Testis (tissue), 3 donors: ENCODE results near the gene GABBR2. TPM values are rescaled to one million over a fixed set of nuclear protein-coding genes. Genes with fewer than 3 reads are reported as not detected.

Experiments
- DNase-seq: peaks from one replicate; pipeline ENCODE4 v3.0.0-alpha.2; 2019
- H3K27ac ChIP-seq, 2 donors: fragments of 200-600 bp; sonication (generic); one replicate each; pipeline ENCODE4 v1.5.1; 2019
- H3K27me3 ChIP-seq: fragments of 200-600 bp; sonication (generic); one replicate; pipeline ENCODE4 v1.5.1; 2019
- H3K36me3 ChIP-seq: fragments of 200-600 bp; sonication (generic); one replicate; pipeline ENCODE4 v1.5.1; 2017; ENCODE audit warnings: low read depth; ENCODE audit errors: missing control alignments
- H3K4me1 ChIP-seq: fragments of 200-600 bp; sonication (generic); one replicate; pipeline ENCODE4 v1.5.1; 2019
- H3K4me3 ChIP-seq, 2 donors: fragments of 200-600 bp; sonication (generic); one replicate each; pipeline ENCODE4 v1.5.1; 2017 to 2019
- H3K9me3 ChIP-seq: fragments of 200-600 bp; sonication (generic); one replicate; pipeline ENCODE4 v1.5.1; 2017
- CTCF ChIP-seq, 3 experiments: fragments of 450-650 bp in 2 of 3; fragments of 200-600 bp in 1 of 3; sonication (generic) in 1 of 3; IDR thresholded peaks; one replicate each; pipeline ENCODE4 v1.5.1; 2016 to 2019; ENCODE audit warnings: antibody characterized with exemption in 3 of 3, mild to moderate bottlenecking in 2 of 3, moderate library complexity in 1 of 3
- POLR2A ChIP-seq: fragments of 450-650 bp; IDR thresholded peaks from one replicate; pipeline ENCODE4 v1.6.1; 2017; ENCODE audit warnings: antibody characterized with exemption, mild to moderate bottlenecking, moderate library complexity
- WGBS, 2 donors: methylation state at CpG; one replicate each; pipeline ENCODE4 v1.1.5; 2018; 5-methylcytosine and 5-hydroxymethylcytosine counted together
- intact Hi-C: fragments of 100-400 bp; cut with DNase I; formaldehyde crosslinking; loops from one replicate; pipeline ENCODE4 v1.15.1; 2023; ENCODE audit warnings: low total_unique reads
- polyA plus RNA-seq: library from polyadenylated mRNA; stranded (reverse); fragments of 350-450 nt; fragmentation: Illumina TruSeq; extraction: RNeasy Lipid Tissue Mini Kit (QIAGEN cat#74804); gene quantifications from one replicate; pipeline ENCODE4 v1.2.3, GENCODE V29; 2014; ENCODE audit warnings: low read depth, low replicate concordance; ENCODE audit not compliant: insufficient read depth
- total RNA-seq, 2 donors: library from RNA; depleted of rRNA; stranded (reverse); fragments of >200 nt; gene quantifications; one replicate each; pipeline ENCODE4 v1.2.3, GENCODE V29; 2016

Gene GABBR2
- total and polyA plus RNA-seq, 3 donors from 2014 or later: 3.0 to 8.1 (median 6.9) TPM

- Histone ChIP-seq H3K27me3 (no peaks in the 10 kb centered on the region), H3K4me1 (no peaks in the 10 kb centered on the region), H3K27ac (no peak overlapping the region), H3K36me3 (no peaks in the 10 kb centered on the region), H3K9me3 (no peaks in the 10 kb centered on the region), H3K4me3 (no peak overlapping the region)
- TF ChIP-seq POLR2A (no peak), CTCF (IDR thresholded peaks at IDR 0.05) (no peak)
- intact Hi-C loops: no loop called here
- no peak for DNase-seq
- WGBS, 2 donors: 81 to 84% methylated on average over 4 of the region's 4 CpGs
Observed at GRCh38 chr9:98344581-98344980, 364.2 kb downstream of the GABBR2 start.

- intact Hi-C loops: no loop called here
- no peaks in the 10 kb centered on the region for H3K36me3 ChIP-seq
- WGBS, 2 donors: 67 to 73% methylated on average over 2 of the region's 2 CpGs
- H3K9me3 ChIP-seq: no peaks in the 10 kb centered on the region
- H3K27ac ChIP-seq: no peak overlapping the region
- no peaks in the 10 kb centered on the region for H3K4me1 ChIP-seq
- DNase-seq: no peak
- H3K4me3 ChIP-seq: no peak overlapping the region
- H3K27me3 ChIP-seq: no peaks in the 10 kb centered on the region
- TF ChIP-seq POLR2A (no peak), CTCF (IDR thresholded peaks at IDR 0.05) (no peak)
Observed at GRCh38 chr9:98342820-98343210, 365.9 kb downstream of the GABBR2 start.

- Histone ChIP-seq H3K4me1 (no peaks in the 10 kb centered on the region), H3K36me3 (no peaks in the 10 kb centered on the region), H3K27me3 (no peaks in the 10 kb centered on the region), H3K27ac (no peak overlapping the region), H3K4me3 (no peak overlapping the region), H3K9me3 (no peaks in the 10 kb centered on the region)
- WGBS, 2 donors: 88 to 89% methylated on average over 4 of the region's 4 CpGs
- intact Hi-C loops: no loop called here
- DNase-seq: no peak
- TF ChIP-seq CTCF (IDR thresholded peaks at IDR 0.05) (no peak), POLR2A (no peak)
Observed at GRCh38 chr9:98342098-98342819, 366.5 kb downstream of the GABBR2 start.

GRCh38 chr9:98341157-98342097 lies 367.3 kb downstream of the GABBR2 start:
- no peak overlapping the region for H3K27ac ChIP-seq
- no peak for DNase-seq

More at GRCh38 chr9:98341157-98342097, 367.3 kb downstream of the GABBR2 start:
- no peaks in the 10 kb centered on the region for H3K4me1 ChIP-seq
- H3K36me3 ChIP-seq: no peaks in the 10 kb centered on the region
- H3K9me3 ChIP-seq: no peaks in the 10 kb centered on the region
- intact Hi-C loops: no loop called here
- H3K4me3 ChIP-seq: no peak overlapping the region
- 80 to 81% methylated on average over 20 of the region's 20 CpGs for WGBS, 2 donors
- no peak for TF ChIP-seq POLR2A
- no peaks in the 10 kb centered on the region for H3K27me3 ChIP-seq
